Activated CD8-positive, alpha-beta memory T cell treated with anti-CD3 and anti-CD28 coated beads for 36 hours (primary cell): ENCODE results near the gene KRT6B. TPM values are rescaled to one million over a fixed set of nuclear protein-coding genes. Genes with fewer than 3 reads are reported as not detected.

Source experiments
- CTCF ChIA-PET: fragments of 350-600 bp; sonication (Branson Sonifier 250); formaldehyde crosslinking; loops from one replicate; lab custom pipeline; 2021; ENCODE audit warnings: antibody characterized with exemption; lab: Charles Lee
- POLR2A ChIA-PET: fragments of 350-600 bp; sonication (Branson Sonifier 250); formaldehyde crosslinking; loops from one replicate; lab custom pipeline; 2021; ENCODE audit warnings: antibody characterized with exemption; lab: Charles Lee
- total RNA-seq, 2 experiments: library from RNA; stranded (reverse); gene quantifications; one replicate each; pipeline ENCODE4 v1.2.3, GENCODE V29; 2021

The KRT6B gene
- total RNA-seq, 2 experiments from 2014 or later = not detected

DNA sequence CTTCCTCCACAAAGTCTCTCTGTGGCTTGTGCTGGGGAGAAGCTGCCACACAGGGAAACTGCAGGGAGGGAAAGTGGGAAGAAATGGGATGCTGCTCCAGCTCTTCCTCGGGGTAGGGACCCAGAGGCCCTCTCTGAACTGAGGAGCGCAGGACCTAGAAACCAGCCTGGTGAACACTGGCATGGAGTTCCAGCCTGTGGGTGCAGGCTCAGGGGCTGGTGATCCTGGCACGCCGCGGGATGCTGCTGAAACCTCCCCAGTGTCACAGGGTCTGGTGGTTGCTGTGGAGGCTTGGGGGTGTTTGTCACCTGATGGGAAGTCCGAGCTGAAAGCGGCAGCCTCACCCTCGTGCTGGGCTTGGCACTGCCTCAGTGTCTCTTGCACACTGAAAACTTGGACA is 12.5 kb downstream of the KRT6B start:
- CTCF ChIA-PET = no interaction called here
- POLR2A ChIA-PET = no interaction called here

DNA sequence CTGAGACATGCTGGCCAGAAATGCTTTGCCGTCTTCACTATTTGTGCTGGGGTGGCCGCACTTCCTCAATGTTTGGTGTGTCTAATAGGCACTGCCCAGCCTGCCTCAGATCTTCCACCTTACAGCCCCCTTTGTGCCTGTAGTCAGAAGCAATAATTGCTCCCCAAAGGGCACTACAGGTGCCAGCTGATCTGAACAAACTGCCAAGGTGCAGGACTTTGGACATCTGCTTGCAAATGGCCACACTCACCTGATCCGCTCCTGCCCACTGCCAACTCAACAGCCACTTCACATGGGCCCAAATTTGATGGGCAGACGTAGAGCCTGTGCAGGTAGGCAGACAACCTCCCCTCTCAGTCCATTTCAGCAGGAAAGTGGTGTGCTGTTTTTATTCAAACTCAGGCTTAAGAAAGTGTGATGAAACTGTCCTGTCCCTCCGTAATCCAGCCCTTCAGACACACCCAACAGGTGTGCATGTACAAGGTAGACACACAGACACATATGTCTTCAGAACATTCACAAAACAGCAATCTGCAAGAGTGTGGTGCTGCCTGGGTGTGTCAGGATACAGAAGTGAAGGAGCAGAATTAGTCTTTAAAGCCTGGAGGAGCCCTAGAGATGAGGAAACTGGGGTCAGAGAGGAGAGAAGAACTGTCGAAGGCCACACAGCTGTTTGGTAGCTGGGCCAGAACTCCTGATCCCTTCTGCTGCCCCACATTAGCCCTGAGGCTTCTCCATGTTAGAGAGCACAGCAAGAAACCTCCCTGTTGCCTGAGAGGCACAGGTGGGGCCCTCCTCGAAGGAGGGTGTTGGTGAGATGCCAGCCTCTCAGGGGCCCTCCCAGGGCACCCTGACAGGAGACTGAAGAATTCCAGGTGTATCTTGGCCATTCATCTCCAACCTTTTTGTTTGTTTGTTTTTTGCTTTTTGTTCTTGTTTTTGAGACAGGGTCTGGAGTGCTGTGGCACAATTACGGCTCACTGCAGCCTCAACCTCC is 13.3 kb downstream of the KRT6B start:
- CTCF ChIA-PET = no interaction called here
- POLR2A ChIA-PET = no interaction called here

DNA sequence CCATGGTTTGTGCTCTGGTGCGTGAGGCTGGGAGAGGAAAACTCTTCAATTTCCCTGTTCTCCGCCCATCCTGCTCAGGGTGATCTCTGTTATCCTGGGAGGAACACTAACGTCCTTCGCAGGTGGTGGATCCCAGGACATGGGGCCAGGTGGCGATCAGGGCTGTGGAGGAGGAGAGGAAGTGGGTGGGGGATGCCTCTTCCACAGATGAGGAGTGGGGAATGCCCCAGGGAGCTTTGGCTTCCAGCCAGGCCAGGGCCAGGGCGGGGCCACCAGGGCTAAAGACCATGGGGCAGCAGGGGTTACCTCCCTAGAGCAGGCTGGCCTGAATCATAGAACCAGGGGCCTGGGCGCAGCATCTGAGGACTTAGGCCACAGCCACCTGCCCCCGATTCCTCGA is 14.4 kb downstream of the KRT6B start:
- ChIA-PET CTCF (no interaction called here), POLR2A (no interaction called here)

DNA sequence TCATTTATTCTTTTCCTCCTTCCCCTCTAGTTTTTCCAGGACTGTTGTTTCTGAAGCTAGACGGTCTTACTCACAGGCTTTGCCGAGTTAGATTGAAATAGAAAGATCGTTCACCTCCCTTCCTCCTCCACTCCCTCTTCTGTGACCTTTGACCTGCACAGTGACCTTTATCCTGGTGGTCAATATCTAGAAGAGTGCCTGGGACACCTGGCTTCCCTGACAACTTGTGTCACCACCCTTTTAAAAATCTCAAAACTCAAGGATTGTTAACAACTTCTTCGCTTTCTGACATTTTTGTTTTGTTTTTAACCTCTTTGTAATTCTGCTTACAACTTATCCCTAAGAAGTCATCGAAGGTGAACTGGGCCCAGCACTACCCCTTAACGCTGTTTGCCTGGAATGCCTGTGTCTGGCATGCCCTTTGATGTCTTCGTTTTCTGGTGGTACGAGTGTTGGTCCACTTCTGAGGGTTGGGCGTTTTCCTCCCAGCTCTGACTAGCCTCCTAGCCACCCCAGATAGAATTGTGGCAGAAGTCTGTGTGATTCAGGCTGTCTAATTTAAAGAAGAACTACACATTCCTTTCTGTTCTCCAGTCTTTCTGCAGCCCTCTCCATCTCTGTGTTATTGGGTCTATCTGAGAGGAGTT is 15.0 kb downstream of the KRT6B start:
- ChIA-PET CTCF (no interaction called here), POLR2A (no interaction called here)

DNA sequence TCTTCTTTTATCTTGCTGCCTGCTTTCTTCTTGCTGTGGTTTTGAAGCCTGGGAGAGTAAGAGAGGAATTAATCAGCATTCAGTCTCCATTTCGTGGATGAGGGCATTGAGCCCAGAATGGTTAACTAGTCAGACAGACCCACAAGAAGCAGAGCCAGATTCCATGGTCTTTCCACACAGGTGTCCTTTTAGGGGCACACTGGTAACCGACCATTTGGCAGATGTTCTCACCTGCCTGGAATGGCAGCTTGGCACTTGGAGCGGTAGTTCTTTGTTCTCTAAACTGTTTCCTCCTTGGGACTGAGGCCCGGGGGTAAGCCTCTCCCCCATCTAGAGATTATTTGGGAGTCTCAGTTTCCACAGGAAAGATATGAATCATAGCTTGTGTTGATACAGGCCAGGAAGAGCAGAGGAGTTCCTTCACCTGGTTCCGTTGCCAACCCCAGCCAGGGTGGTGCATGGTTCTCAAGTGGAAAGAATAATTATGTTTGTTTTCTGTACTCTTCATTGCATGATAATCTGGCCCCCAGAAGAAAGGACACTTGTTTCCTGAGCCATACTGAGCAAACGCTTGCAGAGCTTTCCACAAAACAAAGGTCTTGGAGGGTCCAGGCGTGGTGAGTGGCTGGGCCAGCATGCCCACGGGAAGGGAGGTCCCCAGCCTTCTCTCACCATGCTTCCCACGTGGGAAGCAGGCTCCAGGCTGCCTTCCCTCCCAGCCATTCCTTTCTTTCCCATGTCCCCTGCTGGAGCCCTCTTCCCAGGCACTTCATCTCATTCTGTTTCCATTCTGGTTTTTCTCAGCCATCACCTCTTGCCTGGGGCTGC is 15.7 kb downstream of the KRT6B start:
- POLR2A ChIA-PET = no interaction called here
- CTCF ChIA-PET = no interaction called here

DNA sequence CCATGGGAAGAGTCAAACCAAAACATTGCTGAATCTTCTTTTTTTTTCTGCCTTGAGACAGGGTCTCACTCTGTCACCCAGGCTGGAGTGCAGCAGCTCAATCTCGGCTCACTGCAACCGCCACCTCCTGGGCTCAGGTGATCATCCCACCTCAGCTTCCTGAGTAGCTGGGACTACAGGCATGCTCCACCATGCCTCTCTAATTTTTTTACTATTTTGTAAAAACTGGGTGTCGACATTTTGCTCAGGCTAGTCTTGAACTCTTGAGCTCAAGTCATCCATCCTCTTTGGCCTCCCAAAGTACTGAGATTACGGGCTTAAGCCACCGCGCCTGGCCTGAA is 16.3 kb downstream of the KRT6B start:
- POLR2A ChIA-PET = no interaction called here
- CTCF ChIA-PET = no interaction called here

DNA sequence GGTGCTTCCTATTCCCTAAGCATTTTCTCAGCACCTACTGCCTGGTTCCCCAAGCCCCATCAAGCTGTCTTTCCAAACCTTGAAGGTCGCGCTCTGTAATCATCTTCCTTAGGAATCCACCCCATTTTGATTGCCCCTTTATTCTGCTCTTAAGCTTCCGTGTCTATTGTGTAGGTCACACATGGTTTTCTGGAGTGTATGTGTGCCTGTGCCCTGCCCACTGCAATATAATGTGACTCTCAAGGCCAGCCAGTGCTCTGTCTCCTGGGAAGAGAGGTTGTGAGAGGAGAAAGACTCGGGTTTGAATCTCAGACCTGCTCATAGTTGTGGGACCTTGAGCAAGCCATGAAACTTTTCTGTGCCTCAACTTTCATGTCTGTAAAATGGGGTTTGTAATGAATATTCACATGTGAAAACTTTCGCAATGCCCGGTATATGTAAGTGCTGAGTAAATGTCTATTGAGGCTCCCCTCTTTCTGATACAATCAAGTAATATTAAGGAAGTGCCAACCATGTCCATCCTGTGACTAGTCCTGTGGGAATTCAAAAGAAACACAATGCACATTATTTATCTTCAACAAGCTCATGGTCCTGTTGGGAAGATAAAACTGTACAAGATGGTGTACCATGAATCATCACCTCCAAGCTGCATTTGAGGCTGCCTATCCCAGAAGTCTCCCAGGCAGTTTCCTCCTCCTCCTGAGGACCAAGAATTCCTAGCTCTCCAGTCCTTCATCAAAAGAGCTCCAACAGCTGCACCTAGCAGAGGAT is 17.0 kb downstream of the KRT6B start:
- ChIA-PET POLR2A (no interaction called here), CTCF (no interaction called here)

DNA sequence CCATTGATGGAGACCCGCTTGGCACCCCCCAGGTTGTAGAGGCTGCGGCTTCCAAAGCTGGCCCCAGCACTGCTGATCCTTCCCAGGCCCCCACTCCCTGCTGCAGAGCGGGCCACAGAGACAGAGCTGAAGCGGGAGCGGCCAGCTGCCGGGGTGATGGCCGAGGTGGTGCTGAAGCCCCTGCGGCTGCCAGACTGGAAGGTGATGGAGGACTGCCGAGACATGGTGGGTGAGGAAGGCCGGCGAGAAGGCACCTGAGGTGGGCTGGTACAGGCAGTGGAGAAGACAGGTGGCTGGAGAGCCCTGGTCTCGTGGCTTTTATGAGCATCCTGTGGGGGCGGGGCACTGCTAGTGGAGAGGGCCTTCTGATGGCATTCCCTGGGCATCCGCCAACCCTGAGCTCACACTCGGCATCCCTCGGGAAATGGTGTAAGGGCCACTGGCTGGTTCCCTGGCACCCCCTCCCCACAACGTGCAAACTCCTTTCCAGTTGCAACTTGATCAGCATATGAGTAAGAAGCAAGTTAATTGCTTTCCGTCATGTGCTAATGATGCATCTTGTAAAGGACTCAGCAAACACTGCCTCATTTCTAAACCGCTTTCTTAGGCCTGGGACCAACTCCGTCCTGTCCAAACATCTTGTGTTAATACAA is 17.7 kb downstream of the KRT6B start, which contains the start of gene KRT75:
TSS of gene KRT75 (minus strand) at position 291 of the 653 bp plus-strand sequence. CDS start at position 224, 67 bp downstream.
- POLR2A ChIA-PET = no interaction called here
- CTCF ChIA-PET = no interaction called here

DNA sequence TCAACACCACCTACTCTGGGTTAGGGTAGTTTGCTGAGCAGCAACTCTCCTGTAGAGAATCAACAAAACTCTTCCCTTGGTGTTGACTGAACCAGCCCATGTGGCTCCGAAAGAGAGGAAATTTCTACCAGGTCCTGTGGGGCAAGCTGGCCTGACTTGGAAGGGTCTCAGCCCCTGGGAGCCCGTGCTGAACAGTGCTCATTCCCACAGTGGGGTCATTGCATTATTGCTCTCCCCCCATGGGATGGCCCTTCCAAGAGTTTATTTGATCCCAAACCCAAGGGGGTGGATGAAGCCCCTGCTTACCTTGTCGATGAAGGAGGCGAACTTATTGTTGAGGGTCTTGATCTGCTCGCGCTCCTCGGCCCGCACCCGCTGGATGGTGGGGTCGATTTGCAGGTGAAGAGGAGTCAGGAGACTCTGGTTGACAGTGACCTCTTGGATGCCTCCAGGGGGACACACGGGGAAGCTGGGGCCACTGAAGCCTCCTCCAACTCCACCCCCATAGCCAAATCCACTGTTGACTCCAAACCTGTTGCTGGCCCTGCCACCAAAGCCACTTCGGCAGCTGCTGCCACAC is 18.4 kb downstream of the KRT6B start:
- ChIA-PET POLR2A (no interaction called here), CTCF (no interaction called here)

DNA sequence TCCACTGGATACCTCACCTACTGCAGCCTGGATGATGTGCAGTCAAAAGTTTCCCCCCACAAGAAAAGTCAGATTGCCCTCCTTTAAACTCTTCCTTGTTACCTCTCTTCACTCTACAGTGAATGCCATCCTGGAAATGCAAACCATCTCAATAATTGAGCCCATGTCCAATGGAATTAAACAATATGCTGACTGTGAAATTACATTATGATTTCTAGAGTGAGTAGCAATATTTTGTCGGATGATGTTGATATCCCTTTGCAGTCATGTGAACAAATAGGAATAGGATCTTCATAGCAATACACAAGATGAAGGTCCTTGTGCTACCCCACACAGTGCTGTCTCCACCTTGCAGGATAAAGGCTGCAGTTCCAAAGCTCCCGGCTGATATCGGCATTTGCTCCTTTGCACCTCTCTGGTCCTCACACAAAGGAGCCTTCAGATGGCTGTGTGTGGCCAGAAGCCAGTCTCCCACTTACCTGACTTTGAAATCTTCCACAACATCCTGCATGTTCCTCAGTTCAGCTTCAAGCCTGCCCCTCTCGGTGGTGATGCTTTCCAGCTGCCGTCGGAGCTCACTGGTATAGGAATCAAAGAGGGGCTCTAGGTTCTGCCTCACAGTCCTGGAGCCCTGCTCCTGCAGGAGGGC is 19.3 kb downstream of the KRT6B start:
- CTCF ChIA-PET = no interaction called here
- POLR2A ChIA-PET = no interaction called here

DNA sequence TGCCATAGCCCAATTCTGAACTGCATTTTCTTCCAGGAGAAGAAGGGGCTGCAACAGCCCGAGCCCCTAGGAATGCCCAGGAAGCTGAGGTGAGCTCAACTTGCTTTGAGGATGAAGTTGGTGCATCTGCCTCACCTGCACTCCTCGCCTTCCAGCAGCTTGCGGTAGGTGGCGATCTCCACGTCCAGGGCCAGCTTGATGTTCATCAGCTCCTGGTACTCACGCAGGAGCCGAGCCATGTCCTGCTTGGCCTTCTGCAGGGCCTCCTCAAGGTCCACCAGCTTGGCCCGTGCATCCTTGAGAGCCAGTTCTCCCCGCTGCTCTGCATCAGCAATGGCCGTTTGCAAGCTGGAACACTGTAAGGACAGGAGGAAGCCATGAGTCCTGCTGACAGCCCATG is 23.8 kb downstream of the KRT6B start:
- ChIA-PET POLR2A (no interaction called here), CTCF (interaction anchor here (1.7 kb wide), 1 partner anchor 452 kb away, joined by 7 read pairs; no protein-coding TSS in a partner anchor)

DNA sequence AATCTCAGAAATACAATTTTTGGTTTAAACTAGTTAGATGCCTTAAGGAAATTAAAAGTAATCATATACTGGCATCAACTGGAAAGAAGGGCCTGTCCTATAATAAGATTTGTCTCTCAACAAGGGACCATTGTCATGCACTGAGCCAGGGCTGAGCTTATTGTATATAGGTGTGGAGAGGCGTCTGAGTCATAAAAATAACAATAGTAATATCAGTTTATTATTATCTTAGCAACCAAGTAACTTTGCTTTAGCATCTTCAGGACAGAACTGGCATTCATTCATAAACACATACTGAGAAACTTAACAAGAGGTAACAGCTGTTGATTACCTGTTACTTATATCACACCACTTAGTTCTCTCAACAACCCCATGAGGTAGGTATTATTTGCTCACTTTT is 24.9 kb downstream of the KRT6B start:
- ChIA-PET POLR2A (no interaction called here), CTCF (interaction anchor here (1.7 kb wide), 1 partner anchor 453 kb away, joined by 7 read pairs; no protein-coding TSS in a partner anchor)

DNA sequence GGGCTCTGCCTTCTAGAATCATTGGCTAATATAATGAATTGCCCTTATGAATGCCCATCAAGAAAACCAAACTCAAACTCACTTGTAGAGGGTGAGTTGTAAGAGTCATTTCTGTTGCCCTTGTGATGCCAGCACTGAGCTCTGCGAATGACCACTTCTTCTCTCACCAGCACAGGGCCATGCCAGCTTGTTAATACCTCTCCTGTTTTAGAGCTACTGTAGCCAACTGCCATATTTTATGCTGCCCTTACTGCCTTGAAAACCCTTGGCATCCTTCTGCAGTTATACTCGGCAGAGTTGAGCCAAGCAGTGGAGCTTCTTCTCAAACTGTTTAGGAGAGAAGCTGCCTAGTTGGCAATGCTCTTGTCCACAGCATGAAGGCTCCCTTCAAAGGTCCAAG is 25.9 kb downstream of the KRT6B start:
- POLR2A ChIA-PET = no interaction called here
- CTCF ChIA-PET = interaction anchor here (0.6 to 1.2 kb wide), 2 partner anchors 21 to 438 kb away, joined by 3 read pairs; no protein-coding TSS in a partner anchor

DNA sequence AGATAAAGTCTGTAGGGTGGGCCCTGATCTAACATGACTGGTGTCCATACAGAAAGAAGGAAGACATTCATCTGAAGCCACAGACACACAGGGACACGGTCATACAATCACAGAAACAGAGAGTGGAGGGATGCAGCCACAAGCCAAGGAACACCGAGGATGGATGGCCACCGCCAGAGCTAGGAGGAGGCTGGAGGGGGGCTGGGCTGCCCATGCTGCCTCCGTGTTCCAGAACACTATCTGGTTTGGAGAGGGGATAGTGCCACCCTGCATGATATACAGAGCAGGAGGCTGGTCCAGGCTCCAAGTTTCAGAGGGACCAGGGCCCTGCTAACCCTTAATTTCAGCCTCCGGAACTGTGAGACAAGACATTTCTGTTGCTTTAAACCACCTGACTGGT is 26.5 kb downstream of the KRT6B start:
- POLR2A ChIA-PET = no interaction called here
- CTCF ChIA-PET = interaction anchor here (0.6 to 1.2 kb wide), 2 partner anchors 21 to 439 kb away, joined by 3 read pairs; no protein-coding TSS in a partner anchor

DNA sequence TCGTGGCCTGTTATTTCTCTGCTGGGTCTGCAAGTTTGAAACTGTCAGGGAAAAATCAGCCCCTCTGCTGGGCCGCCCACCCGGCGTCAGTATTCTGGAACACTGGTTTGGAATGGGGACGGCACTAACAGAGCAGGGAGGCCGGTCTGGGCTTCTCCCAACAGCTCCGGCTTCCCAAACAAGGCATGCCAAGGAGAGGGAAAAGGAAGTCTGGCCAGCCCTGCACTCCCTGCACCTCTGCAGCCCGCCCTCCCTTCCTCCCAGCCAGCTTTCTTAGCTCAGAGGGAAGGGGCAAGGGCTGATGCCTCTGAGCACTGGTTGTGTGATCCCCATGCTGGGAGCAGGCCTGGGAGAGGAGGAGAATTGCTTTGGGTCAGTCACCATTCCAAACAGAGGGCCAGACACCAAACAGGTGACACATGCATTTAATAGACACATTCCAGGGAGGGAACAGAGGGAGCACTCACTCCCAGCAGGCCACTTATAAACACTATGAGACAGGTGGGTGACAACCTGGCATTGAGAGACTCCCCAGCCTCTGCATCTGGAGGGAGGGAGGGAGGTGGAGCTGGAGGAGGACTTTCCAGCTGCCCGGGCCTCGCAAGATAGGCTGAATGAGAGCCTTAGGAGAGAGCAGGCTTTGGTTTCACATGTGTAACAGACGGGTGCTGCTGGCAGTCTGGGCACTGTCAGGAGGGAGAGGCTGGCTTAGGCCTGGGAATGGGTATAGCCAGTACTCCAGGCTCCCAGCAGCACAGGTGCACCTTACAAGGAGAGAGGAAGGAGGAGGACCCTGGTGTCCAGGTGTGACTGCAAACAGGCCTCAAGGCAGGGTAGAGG is 28.1 kb downstream of the KRT6B start:
- ChIA-PET POLR2A (no interaction called here), CTCF (no interaction called here)

DNA sequence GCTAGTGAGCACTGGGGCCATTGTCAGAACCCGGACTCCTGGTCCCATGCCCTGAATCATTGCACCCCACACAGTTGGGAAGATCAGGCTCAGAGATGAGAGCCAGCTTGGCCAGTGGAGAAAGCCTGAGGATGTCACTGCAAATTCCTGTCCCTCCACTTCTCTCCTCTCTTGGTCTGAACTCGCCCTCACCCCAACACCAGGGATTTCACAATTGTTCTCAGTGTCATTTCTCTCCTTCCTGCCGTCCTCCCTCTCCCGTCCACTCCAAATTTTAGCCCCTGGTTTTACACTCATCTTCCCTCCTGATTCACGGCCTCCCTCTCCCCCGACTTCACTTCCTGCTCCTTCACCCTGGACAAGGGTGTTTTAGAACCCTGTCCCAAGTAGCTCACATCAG is 28.9 kb downstream of the KRT6B start:
- ChIA-PET CTCF (no interaction called here), POLR2A (no interaction called here)

DNA sequence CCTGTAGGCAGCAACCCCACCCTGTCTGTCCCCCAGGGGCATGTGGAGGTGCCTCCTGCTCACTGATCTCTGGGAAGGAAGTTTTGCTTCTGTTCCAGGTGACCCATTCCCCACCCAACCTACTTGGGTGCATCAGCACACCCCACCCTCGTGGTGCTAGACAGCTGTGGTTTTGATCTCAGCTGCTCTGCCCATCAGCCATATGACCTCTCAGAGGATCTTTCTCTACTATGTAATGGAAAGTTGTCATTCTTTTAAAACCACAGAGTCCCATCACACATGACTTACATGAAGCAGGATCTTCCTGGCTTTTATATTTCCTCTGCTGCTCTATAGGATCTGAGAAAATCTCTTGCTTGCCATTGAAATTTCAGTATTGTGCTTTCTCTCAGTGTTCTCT is 32.3 kb downstream of the KRT6B start:
- ChIA-PET POLR2A (no interaction called here), CTCF (no interaction called here)
